ENCODE measurements around the gene SRMS.

- no peak for TF ChIP-seq CTCF (conservative IDR thresholded peaks at IDR 0.05 in 1 of 2, IDR thresholded peaks at IDR 0.05 in 1 of 2; ENCODE audit: extremely low read depth in 1 of 2, insufficient read depth in 1 of 2, low read depth in 1 of 2, low read length in 2 of 2)
- TF ChIP-seq EZH2 (IDR thresholded peaks at IDR 0.05; ENCODE audit: borderline replicate concordance, low read length), result no peak
These were observed 22.4 kb downstream of the SRMS start for GRCh38 chr20:63525185-63525584.
